Measurements from ENCODE around the gene IQGAP2.

Gene IQGAP2

GRCh38 chr5:76371960-76372322 is 31.1 kb upstream of the IQGAP2 start:
- H3K27ac ChIP-seq (ENCODE audit: extremely low read depth, low read depth, low read length): no peak overlapping the region
- no peak for TF ChIP-seq ZNF280C (tag by site-specific recombination; IDR thresholded peaks at IDR 0.05)
- TF ChIP-seq PRDM4 (tag by site-specific recombination; IDR thresholded peaks at IDR 0.05): no peak
- TF ChIP-seq ZNF701 (tag by site-specific recombination; IDR thresholded peaks at IDR 0.05): no peak
- TF ChIP-seq OVOL3 (tag by site-specific recombination; IDR thresholded peaks at IDR 0.05): no peak
- TF ChIP-seq ZBTB44 (tag by site-specific recombination; IDR thresholded peaks at IDR 0.05): no peak
- no peak for TF ChIP-seq ZNF530 (tag by site-specific recombination; IDR thresholded peaks at IDR 0.05; ENCODE audit: low read depth)
- no peak for TF ChIP-seq BCL11B (tag by site-specific recombination; IDR thresholded peaks at IDR 0.05; ENCODE audit: low read depth)
- TF ChIP-seq ZNF202 (tag by site-specific recombination; IDR thresholded peaks at IDR 0.05; ENCODE audit: borderline replicate concordance): no peak
- no peak for TF ChIP-seq SP2 (tag by site-specific recombination; IDR thresholded peaks at IDR 0.05)
- TF ChIP-seq PBX3 (CRISPR knock-in tag; IDR thresholded peaks at IDR 0.05): no peak
- TF ChIP-seq ZNF121 (tag by site-specific recombination; IDR thresholded peaks at IDR 0.05): no peak
- TF ChIP-seq ZNF24 (tag by site-specific recombination; IDR thresholded peaks at IDR 0.05): no peak
- no peak for TF ChIP-seq KLF16 (tag by site-specific recombination; IDR thresholded peaks at IDR 0.05)
- no peak for TF ChIP-seq ZNF501 (tag by site-specific recombination; IDR thresholded peaks at IDR 0.05)
- TF ChIP-seq KLF8 (tag by site-specific recombination; IDR thresholded peaks at IDR 0.05): no peak
- no peak for TF ChIP-seq ZNF837 (tag by site-specific recombination; IDR thresholded peaks at IDR 0.05)
- no peak for TF ChIP-seq ZBTB6 (tag by site-specific recombination; IDR thresholded peaks at IDR 0.05)
- no peak for TF ChIP-seq ZFHX2 (tag by site-specific recombination; conservative IDR thresholded peaks at IDR 0.05)
- no peak for TF ChIP-seq ZNF76 (tag by site-specific recombination; IDR thresholded peaks at IDR 0.05; ENCODE audit: borderline replicate concordance, low read depth)
- no peak for TF ChIP-seq ZNF324 (tag by site-specific recombination; IDR thresholded peaks at IDR 0.05)
- H3K9me3 ChIP-seq (ENCODE audit: control insufficient read depth, insufficient read depth, low read depth, low read length): no peaks in the 10 kb centered on the region
- no peaks in the 10 kb centered on the region for H3K36me3 ChIP-seq (ENCODE audit: control insufficient read depth in 2 of 2, insufficient read depth in 1 of 2, low read length in 2 of 2)
- H3K4me1 ChIP-seq (ENCODE audit: control insufficient read depth, insufficient read depth, low read length): no peaks in the 10 kb centered on the region
- ChIA-PET POLR2A (interaction anchor here (0.6 to 0.7 kb wide), 2 partner anchors 356 to 464 kb away, joined by 4 to 6 read pairs; no protein-coding TSS in a partner anchor), CTCF (no interaction called here)
- H3K4me3 ChIP-seq (ENCODE audit: low read depth, low read length): no peak overlapping the region

All from HEK293 (cell line).